ENCODE data around the gene LYG1. TPM values are rescaled to one million over a fixed set of nuclear protein-coding genes. Genes with fewer than 3 reads are reported as not detected.
"Not testable (repeated sequence)": the region's sequence is repeated elsewhere in the genome, so short reads cannot be mapped to it uniquely, and the experiment has no call there.

The LYG1 gene
- 0.65 TPM for polyA plus RNA-seq (2013, experiment 1 of 2; ENCODE audit: insufficient read length)
- polyA plus RNA-seq (2013, experiment 2 of 2; ENCODE audit: insufficient read length), result 0.35 TPM

GRCh38 chr2:99301097-99301496, at the start of gene LYG1:
Gene LYG1 (minus strand): TSS chr2:99301197. CDS start chr2:99295670, 5,527 bp downstream.
- DNase-seq, result not testable (repeated sequence)

DNA sequence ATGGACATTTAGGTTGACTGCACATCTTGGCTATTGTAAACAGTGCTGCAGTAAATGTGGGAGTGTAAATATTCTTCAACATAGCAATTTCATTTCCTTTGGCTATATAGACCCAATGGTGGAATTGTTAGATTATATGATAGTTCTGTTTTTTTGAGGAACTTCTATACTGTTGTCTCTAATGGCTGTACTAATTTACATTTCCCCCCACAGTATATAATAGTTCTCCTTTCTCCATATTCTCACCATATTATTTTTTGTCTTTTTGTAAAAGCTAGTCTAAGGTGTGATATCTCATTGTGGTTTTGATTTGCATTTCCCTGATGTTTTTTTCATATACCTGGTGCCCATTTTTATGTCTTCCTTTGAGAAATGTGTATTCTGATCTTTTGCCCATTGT, 49.2 kb upstream of the LYG1 start:
- no peak for DNase-seq

- DNase-seq, result no peak
Observed at GRCh38 chr2:99348173-99348572, 47.2 kb upstream of the LYG1 start.

- DNase-seq, result no peak
Observed at GRCh38 chr2:99346218-99346617, 45.2 kb upstream of the LYG1 start.

DNA sequence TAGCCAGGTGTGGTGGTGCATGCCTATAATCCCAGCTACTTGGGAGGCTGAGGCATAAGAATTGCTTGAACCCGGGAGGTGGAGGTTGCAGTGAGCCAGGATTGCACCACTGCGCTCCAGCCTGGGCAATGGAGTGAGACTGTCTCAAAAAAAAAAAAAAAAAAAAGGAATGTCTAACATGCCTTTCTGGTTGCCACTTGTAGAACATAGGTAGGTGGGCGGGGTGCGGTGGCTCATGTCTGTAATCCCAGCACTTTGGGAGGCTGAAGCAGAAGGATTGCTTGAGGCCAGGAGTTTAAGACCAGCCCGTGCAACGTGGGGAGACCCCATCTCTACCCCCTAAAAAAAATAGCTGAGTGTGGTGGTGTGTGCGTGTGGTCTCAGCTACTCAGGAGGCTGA, 44.4 kb upstream of the LYG1 start:
- DNase-seq, result not testable (repeated sequence)

DNA sequence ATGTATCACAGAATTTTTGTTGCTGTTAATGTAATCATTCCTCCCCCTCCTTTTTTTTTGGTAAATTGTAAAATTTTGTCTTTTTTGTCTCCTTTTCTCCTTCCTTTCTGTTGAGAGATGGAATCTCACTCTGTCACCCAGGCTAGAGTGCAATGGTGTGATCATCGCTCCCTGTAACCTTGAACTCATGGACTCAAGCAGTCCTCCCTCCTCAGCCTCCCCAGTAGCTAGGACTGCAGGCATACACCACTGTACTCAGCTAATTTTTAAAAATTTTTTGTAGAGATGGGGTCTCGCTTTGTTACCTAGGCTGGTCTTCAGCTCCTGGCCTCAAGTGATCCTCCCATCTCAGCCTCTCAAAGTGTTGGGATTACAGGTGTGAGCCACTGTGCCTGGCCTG, 41.5 kb upstream of the LYG1 start:
- DNase-seq, result no peak

DNA sequence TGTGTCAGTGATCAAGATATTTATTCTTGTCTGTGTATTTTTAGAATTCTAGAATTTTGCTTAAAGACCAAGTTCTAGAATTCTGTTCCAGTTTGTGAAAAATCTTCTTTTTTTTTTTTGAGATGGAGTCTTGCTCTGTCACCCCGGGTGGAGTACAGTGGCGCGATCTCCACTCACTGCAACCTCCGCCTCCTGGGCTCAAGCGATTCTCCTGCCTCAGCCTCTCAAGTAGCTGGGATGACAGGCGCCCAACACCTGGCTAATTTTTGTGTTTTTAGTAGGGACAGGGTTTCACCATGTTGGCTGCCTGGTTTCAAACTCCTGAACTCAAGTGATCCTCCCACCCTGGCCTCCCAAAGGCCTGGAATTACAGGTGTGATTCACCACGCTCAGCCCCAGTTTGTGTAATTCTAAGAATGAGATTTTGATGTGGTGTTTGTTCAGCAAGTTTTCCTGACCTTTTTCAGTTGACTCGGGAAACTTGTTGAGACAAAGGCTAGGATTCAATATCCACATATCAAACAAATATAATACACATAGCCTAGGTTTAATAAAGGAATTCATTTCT, 39.8 kb upstream of the LYG1 start:
- no peak for DNase-seq

DNA sequence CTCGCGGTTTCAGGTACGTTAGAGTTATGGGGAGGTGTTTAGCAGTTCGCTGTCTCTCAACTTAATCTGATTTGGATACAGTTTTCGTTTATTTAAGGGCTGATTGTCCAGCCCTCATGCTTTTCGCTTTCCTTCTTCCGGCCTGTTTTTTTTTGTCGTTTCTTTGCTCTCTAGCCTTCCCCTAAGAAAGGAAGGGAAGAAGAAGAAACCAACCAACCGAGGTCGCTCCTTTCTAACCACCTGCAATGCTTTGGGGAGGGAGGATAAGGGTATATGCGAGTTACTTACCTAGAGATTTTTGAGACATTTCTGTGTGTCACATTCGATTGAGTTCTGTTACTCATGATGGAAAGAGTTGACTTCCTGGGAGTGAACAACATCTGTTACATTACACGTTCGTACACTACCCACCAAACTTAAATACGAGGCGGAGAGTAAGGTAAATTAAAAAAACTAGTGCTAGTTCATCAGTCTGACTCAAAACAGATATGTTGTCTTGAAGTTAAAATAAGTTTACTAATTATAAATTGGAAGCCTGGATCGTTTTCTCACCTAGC, 37.1 kb upstream of the LYG1 start:
- DNase-seq, result no peak

- DNase-seq, result peak; percentile 97
Observed at GRCh38 chr2:99337113-99338028, 36.4 kb upstream of the LYG1 start, which contains the start of gene EIF5B. Gene EIF5B (plus strand): TSS chr2:99337389. CDS start chr2:99337555, 166 bp downstream.

DNA sequence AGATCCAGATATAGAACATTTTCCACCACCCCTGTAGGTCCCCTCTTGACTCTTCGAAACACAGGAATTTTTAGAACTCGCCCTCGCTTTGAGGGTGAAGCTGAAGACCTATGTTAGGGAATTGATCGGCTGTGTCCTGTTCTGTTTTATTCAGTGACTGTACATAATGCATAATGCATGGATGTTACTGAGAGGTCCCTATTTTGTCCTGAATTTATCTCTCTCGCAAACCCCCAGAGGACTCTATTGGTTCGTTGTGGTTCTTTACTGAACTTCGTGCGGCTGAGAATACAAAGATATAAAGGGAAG, 35.8 kb upstream of the LYG1 start:
- no peak for DNase-seq

DNA sequence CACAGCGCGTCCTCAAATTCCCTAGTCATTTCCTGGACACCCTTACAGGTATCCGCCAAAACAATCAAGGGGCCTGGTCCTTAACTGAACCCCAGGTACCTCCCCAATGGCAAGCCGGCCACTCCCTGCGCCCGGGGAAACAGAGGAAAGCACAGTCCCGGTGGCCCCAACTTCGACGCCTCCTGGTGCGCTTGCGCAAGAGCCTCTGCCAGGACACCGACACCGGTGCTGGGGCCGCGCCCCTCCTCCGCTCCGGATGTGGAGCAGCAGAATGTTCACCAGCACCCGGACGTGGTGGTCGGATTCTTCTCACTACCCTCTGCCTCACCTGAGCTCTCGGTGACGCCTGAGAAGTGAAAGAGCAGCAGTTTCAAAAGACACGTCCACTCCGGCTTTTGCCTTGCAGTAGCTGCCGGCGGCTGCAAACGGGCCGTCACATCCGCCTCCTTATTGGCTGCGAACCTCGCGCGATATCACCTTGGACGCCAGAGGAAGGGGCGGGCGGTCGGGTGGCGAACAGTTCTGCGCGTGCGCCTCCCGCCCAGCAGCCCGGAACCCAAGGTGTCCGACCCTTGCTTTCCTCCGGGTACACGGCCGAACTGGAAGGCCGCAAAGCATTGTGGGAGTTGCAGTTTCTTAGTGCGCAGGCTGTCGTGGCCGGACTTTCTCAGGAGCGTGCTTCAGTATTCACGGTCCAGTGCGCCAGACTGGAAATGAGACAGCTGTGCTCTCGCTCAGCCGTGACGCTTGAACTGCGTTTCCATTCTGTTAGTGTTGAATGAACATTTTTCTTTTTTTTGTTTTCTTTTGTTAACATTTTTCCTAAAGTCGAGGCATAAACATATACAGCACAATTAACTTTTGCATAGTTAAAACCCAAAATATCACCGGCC, 35.2 kb upstream of the LYG1 start, which contains the start of gene TXNDC9:
TXNDC9 (minus strand) TSS at position 423 of the 893 bp plus-strand sequence. CDS start 3,123 bp downstream, outside the sequence.
- peak; percentile 99 for DNase-seq

DNA sequence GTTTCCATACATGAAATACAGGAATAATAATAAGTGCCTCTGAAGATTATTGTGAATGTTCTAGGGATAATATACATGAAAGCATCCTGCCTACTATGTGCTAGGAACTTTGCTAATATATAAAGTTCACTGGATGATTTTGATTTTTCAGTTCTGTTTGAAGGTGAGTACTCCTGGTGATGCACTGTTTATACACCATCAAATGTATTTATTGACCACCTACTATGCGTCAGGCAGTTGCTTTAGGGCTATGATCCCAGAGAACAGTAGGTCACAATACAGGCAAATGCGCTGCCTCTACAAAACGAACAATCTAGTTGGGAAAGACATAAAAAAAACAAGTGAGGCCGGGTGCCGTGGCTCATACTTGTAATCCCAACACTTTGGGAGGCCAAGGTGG, 24.4 kb upstream of the LYG1 start:
- no peak for DNase-seq

GRCh38 chr2:99317873-99318200, 16.8 kb upstream of the LYG1 start:
- not testable (repeated sequence) for DNase-seq

- no peak for DNase-seq
Observed at GRCh38 chr2:99317161-99317872, 16.3 kb upstream of the LYG1 start.

DNA sequence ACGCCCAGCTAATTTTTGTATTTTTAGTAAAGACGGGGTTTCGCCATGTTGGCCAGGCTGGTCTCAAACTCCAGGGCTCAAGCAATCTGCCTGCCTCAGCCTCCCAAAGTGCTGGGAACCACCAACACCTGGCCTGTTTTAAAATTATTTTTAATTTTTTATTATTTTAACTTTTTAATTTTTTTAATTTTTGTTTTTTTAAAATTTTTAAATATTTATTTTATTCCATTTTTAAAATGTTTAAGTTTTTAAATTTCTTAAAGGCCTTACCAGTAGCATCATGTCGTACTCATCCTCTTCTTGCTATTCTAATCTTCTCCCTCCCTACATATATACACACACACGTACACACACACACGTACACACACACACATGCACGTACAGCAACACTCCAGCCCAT, 1.4 kb downstream of the LYG1 start:
- DNase-seq, result no peak

- DNase-seq, result peak; percentile 51
Observed at GRCh38 chr2:99297994-99298393, 3.0 kb downstream of the LYG1 start.

DNA sequence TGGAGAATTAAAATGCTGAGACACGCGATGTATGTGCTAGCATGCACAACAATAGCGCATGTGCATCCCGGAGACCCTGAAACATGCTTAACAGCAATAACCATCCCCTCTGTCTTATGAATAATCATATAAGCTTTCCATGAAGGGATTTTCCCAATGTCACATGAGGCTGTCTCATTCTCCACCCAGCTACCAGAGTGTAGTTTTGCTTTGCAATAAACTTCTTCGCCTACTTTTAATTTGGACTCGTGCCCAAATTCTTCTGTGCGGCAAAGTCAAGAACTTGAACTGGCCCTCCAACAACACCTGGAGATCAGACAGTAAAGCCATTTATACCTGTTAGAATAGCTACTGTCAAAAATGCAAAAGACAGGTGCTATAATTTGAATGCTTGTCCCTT, 15.5 kb downstream of the LYG1 start:
- DNase-seq, result no peak

DNA sequence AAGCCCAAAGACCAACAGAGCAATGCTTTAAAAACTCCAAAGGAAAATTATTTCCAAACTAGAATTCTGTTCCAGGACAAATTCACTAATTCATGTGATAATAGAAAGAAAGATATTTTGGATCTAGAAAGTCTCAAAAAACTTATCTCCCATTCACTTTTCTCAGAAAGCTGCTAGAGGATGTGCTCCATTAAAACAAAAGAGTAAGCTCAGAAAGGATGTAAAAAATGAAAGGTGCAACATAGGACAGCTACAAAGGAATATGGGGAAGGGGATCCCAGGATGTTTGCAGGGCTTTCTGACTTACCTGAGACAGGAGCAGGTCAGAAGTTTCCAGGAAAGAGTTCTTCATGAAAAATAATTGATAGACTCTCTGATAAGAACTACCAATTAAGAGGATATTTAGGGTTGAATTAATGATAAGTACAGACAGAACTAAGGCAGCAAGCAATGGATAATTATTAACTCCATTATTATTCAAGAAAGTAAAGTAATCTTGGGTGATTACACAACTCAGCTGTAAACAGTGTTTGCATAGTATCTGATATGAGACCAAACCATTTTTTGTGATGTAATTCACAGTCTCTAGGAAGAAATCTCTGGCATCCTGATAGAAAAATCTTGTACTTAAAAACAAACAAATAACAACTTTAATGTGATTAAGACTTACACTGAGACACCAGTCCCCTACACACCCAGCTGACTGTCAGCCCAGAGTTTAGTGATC, 20.9 kb downstream of the LYG1 start:
- DNase-seq, result no peak

GRCh38 chr2:99278793-99279291, 22.2 kb downstream of the LYG1 start:
- DNase-seq, result peak; percentile 91

GRCh38 chr2:99278195-99278765, 22.7 kb downstream of the LYG1 start:
- not testable (repeated sequence) for DNase-seq

- DNase-seq, result no peak
Observed at GRCh38 chr2:99275882-99276281, 25.1 kb downstream of the LYG1 start.
